ENCODE data around the gene TMEM252.

DNA sequence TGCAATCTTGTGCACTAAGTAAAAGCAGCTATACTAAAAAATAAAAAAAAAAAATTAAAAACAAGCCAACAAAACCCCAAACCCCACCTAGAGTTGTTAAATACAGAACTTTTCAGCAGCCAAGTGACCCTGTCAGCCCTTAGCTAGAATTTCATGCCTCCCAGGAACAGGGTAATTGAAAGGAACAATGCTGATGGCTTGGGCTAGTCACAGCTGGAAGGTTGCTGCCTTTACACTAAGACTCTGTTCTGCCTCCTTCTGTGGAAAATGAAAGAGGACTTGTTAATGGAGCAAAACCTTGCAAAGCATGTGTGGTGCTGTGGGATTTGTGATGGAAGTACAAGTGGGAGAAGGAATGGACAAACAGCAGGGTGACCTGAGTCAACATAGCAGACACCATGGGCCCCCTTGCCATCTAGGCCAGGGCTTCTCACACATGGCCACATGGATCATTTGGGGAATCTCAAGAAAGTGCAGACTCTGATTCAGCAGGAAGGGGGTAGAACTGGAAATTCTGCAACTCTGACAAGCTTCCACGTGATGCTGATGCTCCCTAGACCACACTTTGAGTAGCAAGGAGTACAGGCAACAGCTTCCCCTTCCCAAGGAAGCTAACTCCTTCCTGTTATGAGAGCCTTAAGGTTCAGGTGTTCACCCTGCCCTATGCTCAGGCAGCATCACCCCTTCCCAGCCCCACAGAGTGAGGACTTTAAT lies 14.9 kb upstream of the TMEM252 start:
- TF ChIP-seq, protein P1, sequence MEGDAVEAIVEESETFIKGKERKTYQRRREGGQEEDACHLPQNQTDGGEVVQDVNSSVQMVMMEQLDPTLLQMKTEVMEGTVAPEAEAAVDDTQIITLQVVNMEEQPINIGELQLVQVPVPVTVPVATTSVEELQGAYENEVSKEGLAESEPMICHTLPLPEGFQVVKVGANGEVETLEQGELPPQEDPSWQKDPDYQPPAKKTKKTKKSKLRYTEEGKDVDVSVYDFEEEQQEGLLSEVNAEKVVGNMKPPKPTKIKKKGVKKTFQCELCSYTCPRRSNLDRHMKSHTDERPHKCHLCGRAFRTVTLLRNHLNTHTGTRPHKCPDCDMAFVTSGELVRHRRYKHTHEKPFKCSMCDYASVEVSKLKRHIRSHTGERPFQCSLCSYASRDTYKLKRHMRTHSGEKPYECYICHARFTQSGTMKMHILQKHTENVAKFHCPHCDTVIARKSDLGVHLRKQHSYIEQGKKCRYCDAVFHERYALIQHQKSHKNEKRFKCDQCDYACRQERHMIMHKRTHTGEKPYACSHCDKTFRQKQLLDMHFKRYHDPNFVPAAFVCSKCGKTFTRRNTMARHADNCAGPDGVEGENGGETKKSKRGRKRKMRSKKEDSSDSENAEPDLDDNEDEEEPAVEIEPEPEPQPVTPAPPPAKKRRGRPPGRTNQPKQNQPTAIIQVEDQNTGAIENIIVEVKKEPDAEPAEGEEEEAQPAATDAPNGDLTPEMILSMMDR (IDR thresholded peaks at IDR 0.05), result no peak
- no peak for TF ChIP-seq POLR2A (IDR thresholded peaks at IDR 0.05)

Data from lower leg skin (tissue), 3 donors.